IMR-90 (cell line): Measurements from ENCODE around the gene MYCBPAP. TPM values are rescaled to one million over a fixed set of nuclear protein-coding genes. Genes with fewer than 3 reads are reported as not detected.

Experiments
- ATAC-seq: fragments of 200-7000 bp; cut with Tn5 transposase; 2 replicates; pipeline ENCODE4 v1.9.1; 2020; ENCODE audit warnings: low read depth, mild to moderate bottlenecking, moderate library complexity
- BruUV-seq: library from RNA; stranded (reverse); fragments of 400-500 nt; replicated peaks from 2 replicates; lab custom pipeline; 2021; lab: Mats Ljungman, UMichigan
- CTCF ChIA-PET: fragments of 300-600 bp; formaldehyde crosslinking; extraction: SDS; loops from one replicate; lab custom pipeline; 2021; ENCODE audit warnings: antibody characterized with exemption; lab: Yijun Ruan, JAX
- POLR2A ChIA-PET: fragments of 300-600 bp; sonication (Branson Sonifier 250); formaldehyde crosslinking; loops from one replicate; lab custom pipeline; 2022; ENCODE audit warnings: antibody characterized with exemption; ENCODE audit not compliant: unreplicated experiment; lab: Charles Lee
- DNase-seq: peaks from one replicate; pipeline ENCODE4 v3.0.0; 2013
- H2AFZ ChIP-seq: replicated peaks from 2 replicates; pipeline ENCODE3; 2013; ENCODE audit warnings: low read length, mild to moderate bottlenecking; ENCODE audit not compliant: poor library complexity
- H2AK5ac ChIP-seq: 2 replicates; pipeline ENCODE4 v1.6.1; 2013; ENCODE audit warnings: low read depth, low read length, inconsistent platforms
- H2AK9ac ChIP-seq: replicated peaks from 2 replicates; pipeline ENCODE3; 2013; ENCODE audit warnings: mild to moderate bottlenecking, low read depth, low read length, moderate library complexity; ENCODE audit not compliant: poor library complexity
- H2BK120ac ChIP-seq: 2 replicates; pipeline ENCODE4 v1.6.1; 2013; ENCODE audit warnings: low read depth, low read length, inconsistent platforms
- H2BK15ac ChIP-seq: 3 replicates; pipeline ENCODE4 v1.6.1; 2013; ENCODE audit warnings: low read depth, low read length, inconsistent platforms
- H2BK20ac ChIP-seq: 2 replicates; pipeline ENCODE4 v1.6.1; 2013; ENCODE audit warnings: low read depth, mild to moderate bottlenecking, inconsistent platforms, low read length, moderate library complexity
- H2BK5ac ChIP-seq: 2 replicates; pipeline ENCODE4 v1.6.1; 2013; ENCODE audit warnings: mild to moderate bottlenecking, low read depth, low read length, inconsistent platforms; ENCODE audit not compliant: poor library complexity, severe bottlenecking
- H3K14ac ChIP-seq: replicated peaks from 2 replicates; pipeline ENCODE4 v1.6.1; 2013; ENCODE audit warnings: low read depth, low read length, inconsistent platforms
- H3K18ac ChIP-seq: 2 replicates; pipeline ENCODE4 v1.6.1; 2013; ENCODE audit warnings: low read depth, low read length, control low read depth
- H3K23ac ChIP-seq: 2 replicates; pipeline ENCODE4 v1.6.1; 2013; ENCODE audit warnings: low read depth, low read length, inconsistent platforms
- H3K27ac ChIP-seq: 2 replicates; pipeline ENCODE4 v1.5.1; 2013; ENCODE audit warnings: mild to moderate bottlenecking, control low read depth, low read length; ENCODE audit not compliant: insufficient read depth
- H3K27me3 ChIP-seq: 2 replicates; pipeline ENCODE4 v1.6.1; 2013; ENCODE audit warnings: low read length; ENCODE audit not compliant: control insufficient read depth, insufficient read depth
- H3K36me3 ChIP-seq: 2 replicates; pipeline ENCODE4 v1.6.1; 2013; ENCODE audit warnings: low read length, mixed read lengths; ENCODE audit not compliant: control insufficient read depth, insufficient read depth
- H3K4ac ChIP-seq: 2 replicates; pipeline ENCODE4 v1.6.1; 2013; ENCODE audit warnings: low read depth, low read length, inconsistent platforms
- H3K4me1 ChIP-seq: 2 replicates; pipeline ENCODE4 v1.6.1; 2013; ENCODE audit warnings: low read length, mixed read lengths; ENCODE audit not compliant: control insufficient read depth, insufficient read depth
- H3K4me2 ChIP-seq: 2 replicates; pipeline ENCODE4 v1.6.1; 2013; ENCODE audit warnings: low read depth, mild to moderate bottlenecking, control low read depth, low read length, moderate library complexity
- H3K4me3 ChIP-seq: 2 replicates; pipeline ENCODE4 v1.5.1; 2013; ENCODE audit warnings: low read depth, mild to moderate bottlenecking, control low read depth, low read length, moderate library complexity; ENCODE audit not compliant: insufficient read depth
- H3K56ac ChIP-seq: 2 replicates; pipeline ENCODE4 v1.6.1; 2013; ENCODE audit warnings: low read length, inconsistent platforms; ENCODE audit not compliant: insufficient read depth; ENCODE audit errors: extremely low read depth
- H3K79me1 ChIP-seq, 2 experiments: 2 replicates each; pipeline ENCODE4 v1.6.1; 2013; ENCODE audit warnings: low read length in 2 of 2, inconsistent platforms in 1 of 2, low read depth in 1 of 2
- H3K9ac ChIP-seq: 2 replicates; pipeline ENCODE4 v1.6.1; 2013; ENCODE audit warnings: low read depth, low read length, control low read depth
- H3K9me1 ChIP-seq: 2 replicates; pipeline ENCODE4 v1.6.1; 2013; ENCODE audit warnings: low read length, inconsistent platforms; ENCODE audit not compliant: insufficient read depth
- H3K9me3 ChIP-seq: 2 replicates; pipeline ENCODE4 v1.6.1; 2013; ENCODE audit warnings: low read length; ENCODE audit not compliant: control insufficient read depth, insufficient read depth
- H4K20me1 ChIP-seq: 2 replicates; pipeline ENCODE4 v1.6.1; 2013; ENCODE audit warnings: low read length, inconsistent platforms; ENCODE audit not compliant: insufficient read depth
- H4K5ac ChIP-seq: 2 replicates; pipeline ENCODE4 v1.6.1; 2013; ENCODE audit warnings: mild to moderate bottlenecking, low read depth, low read length, control low read depth
- H4K8ac ChIP-seq, 2 experiments: 2 replicates each; pipeline ENCODE4 v1.6.1; 2013; ENCODE audit warnings: low read depth in 2 of 2, low read length in 2 of 2, control low read depth in 1 of 2, inconsistent platforms in 1 of 2
- H4K91ac ChIP-seq: 2 replicates; pipeline ENCODE4 v1.6.1; 2013; ENCODE audit warnings: low read depth, low read length, inconsistent platforms; ENCODE audit not compliant: insufficient read depth
- CEBPB ChIP-seq: IDR thresholded peaks from 2 replicates; pipeline ENCODE4 v1.6.1; 2012; ENCODE audit warnings: low read depth, low read length, improper control_type of control experiment
- MXI1 ChIP-seq: IDR thresholded peaks from 2 replicates; pipeline ENCODE4 v1.6.1; 2012; ENCODE audit warnings: low read depth, mild to moderate bottlenecking, low read length, moderate library complexity, borderline replicate concordance
- NFE2L2 ChIP-seq: fragments of 150-350 bp; IDR thresholded peaks from 2 replicates; pipeline ENCODE4 v1.6.1; 2016; ENCODE audit warnings: low read depth, mild to moderate bottlenecking, low read length
- POLR2A ChIP-seq: IDR thresholded peaks from 2 replicates; pipeline ENCODE4 v1.6.1; 2012; ENCODE audit warnings: mild to moderate bottlenecking, low read depth, low read length
- WGBS, 2 experiments: methylation state at CpG; one replicate each; pipeline versions ENCODE4 v1.1.5 to v1.1.7; 2013; ENCODE audit warnings: missing lambda C conversion rate in 2 of 2; ENCODE audit not compliant: insufficient read length in 1 of 2; ENCODE audit errors: extremely low coverage in 2 of 2; 5-methylcytosine and 5-hydroxymethylcytosine counted together
- dilution Hi-C: fragments of 300-500 bp; cut with HindIII; formaldehyde crosslinking; loops from one replicate; pipeline ENCODE4 v1.14.3; 2018; ENCODE audit warnings: low sequenced_read_pairs; ENCODE audit not compliant: unreplicated experiment
- in situ Hi-C: fragments of 300-500 bp; cut with MboI; formaldehyde crosslinking; loops from 3 replicates; pipeline ENCODE4 v1.14.3; 2019; ENCODE audit warnings: low sequenced_read_pairs, inconsistent platforms, mixed read lengths
- intact Hi-C: fragments of 100-400 bp; cut with micrococcal nuclease; formaldehyde crosslinking; loops from 2 replicates; pipeline ENCODE4 v1.10.0; 2022
- polyA plus RNA-seq, 3 experiments: library from polyadenylated mRNA; depleted of rRNA; stranded (reverse); fragments of >200 nt; gene quantifications; 2 replicates each; pipeline ENCODE4 v1.2.3, GENCODE V29; 2012; ENCODE audit warnings: low replicate concordance in 1 of 3
- total RNA-seq: library from RNA; depleted of rRNA; stranded (reverse); fragments of >200 nt; gene quantifications from 2 replicates; pipeline ENCODE4 v1.2.3, GENCODE V29; 2012
- TF ChIP-seq, protein P1 (sequence below): fragments of 150-350 bp; IDR thresholded peaks from 2 replicates; pipeline ENCODE4 v1.6.1; 2017; ENCODE audit warnings: mild to moderate bottlenecking, antibody characterized with exemption, low read length, low read depth
- TF ChIP-seq, protein P2 (sequence below): fragments of 150-350 bp; IDR thresholded peaks from 2 replicates; pipeline ENCODE4 v1.6.1; 2016; ENCODE audit warnings: low read depth, mild to moderate bottlenecking, low read length, moderate library complexity, borderline replicate concordance

The MYCBPAP gene
- total and polyA plus RNA-seq, 2 of the 4 experiments (the other 2 are of a cell fraction), result 0.17 to 0.18 TPM

DNA sequence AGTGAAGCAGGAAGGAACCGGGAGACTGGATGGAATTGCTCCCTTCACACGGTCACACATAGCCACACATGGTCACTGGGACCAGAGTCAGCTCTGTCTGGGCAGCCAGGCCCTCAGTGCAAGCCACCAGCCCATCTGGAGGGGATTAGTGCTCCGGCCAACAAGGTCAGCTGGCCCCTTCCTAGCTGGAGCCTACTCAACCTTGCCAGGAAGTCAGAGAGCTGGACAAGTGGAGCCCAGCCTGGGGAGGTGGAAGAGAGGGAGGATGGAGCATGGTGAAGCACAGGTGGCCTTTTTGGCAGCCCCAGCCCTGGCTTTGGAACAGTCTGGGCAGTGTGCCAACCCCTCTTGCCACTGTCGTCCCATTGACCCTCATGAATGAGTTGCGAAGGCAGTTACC lies 48.6 kb downstream of the MYCBPAP start:
- Histone ChIP-seq H2BK15ac (no peak overlapping the region), H3K4ac (no peak overlapping the region), H2BK120ac (no peak overlapping the region), H2AK5ac (no peak overlapping the region), H3K56ac (no peak overlapping the region), H3K9me3 (no peaks in the 10 kb centered on the region), H3K27me3 (peaks cover 38% of the 10 kb centered on the region), H4K20me1 (no peaks in the 10 kb centered on the region), H2AK9ac (peak overlapping the region; percentile 72), H2BK5ac (no peak overlapping the region), H2BK20ac (no peak overlapping the region), H3K9ac (no peak overlapping the region), H3K27ac (no peak overlapping the region), H3K79me1 (no peaks in the 10 kb centered on the region), H3K4me3 (no peak overlapping the region), H4K5ac (no peak overlapping the region), H3K23ac (no peak overlapping the region), H4K8ac (no peak overlapping the region), H3K4me1 (peaks cover 3% of the 10 kb centered on the region; the same call in 1 of the 2 replicates), H3K4me2 (no peak overlapping the region), H3K18ac (no peak overlapping the region), H3K9me1 (0 out of 2 replicates have a peak, but pooled peaks cover 5% of the 10 kb centered on the region), H2AFZ (peak overlapping the region; percentile 43), H3K14ac (no peak overlapping the region), H4K91ac (no peak overlapping the region), H3K36me3 (peaks cover 9% of the 10 kb centered on the region; the same call in 1 of the 2 replicates)
- in situ Hi-C loops (no loop called here), intact Hi-C loops (no loop called here), dilution Hi-C loops (no loop called here)
- POLR2A ChIA-PET, result interaction anchor here (0.6 kb wide), 2 partner anchors 168 to 225 kb away, joined by 6 to 14 read pairs; no protein-coding TSS in a partner anchor
- no TSS peak for BruUV-seq
- no peak for TF ChIP-seq CEBPB
- no peak for TF ChIP-seq MXI1
- TF ChIP-seq NFE2L2, result no peak
- TF ChIP-seq POLR2A, result no peak
- TF ChIP-seq, protein P1, sequence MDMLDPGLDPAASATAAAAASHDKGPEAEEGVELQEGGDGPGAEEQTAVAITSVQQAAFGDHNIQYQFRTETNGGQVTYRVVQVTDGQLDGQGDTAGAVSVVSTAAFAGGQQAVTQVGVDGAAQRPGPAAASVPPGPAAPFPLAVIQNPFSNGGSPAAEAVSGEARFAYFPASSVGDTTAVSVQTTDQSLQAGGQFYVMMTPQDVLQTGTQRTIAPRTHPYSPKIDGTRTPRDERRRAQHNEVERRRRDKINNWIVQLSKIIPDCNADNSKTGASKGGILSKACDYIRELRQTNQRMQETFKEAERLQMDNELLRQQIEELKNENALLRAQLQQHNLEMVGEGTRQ, result no peak
- TF ChIP-seq, protein P2, sequence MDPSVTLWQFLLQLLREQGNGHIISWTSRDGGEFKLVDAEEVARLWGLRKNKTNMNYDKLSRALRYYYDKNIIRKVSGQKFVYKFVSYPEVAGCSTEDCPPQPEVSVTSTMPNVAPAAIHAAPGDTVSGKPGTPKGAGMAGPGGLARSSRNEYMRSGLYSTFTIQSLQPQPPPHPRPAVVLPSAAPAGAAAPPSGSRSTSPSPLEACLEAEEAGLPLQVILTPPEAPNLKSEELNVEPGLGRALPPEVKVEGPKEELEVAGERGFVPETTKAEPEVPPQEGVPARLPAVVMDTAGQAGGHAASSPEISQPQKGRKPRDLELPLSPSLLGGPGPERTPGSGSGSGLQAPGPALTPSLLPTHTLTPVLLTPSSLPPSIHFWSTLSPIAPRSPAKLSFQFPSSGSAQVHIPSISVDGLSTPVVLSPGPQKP, result no peak
- DNase-seq (no peak), ATAC-seq (no peak)
- WGBS, 2 experiments, result 14% methylated on average over 1 of the region's 5 CpGs; no CpG with 5 or more reads in 1 of the 2 experiments
- CTCF ChIA-PET, result no interaction called here
